Erythroblast (primary cell): ENCODE data around the gene UBE2I.

Source experiments
- GATA1 ChIP-seq: IDR thresholded peaks from 2 replicates; pipeline ENCODE4 v1.6.1; 2011; ENCODE audit warnings: low read depth, mild to moderate bottlenecking, control low read depth, low read length, moderate library complexity
- POLR2A ChIP-seq: IDR thresholded peaks from 2 replicates; pipeline ENCODE4 v1.6.1; 2011; ENCODE audit warnings: mild to moderate bottlenecking, low read length

- no peak for TF ChIP-seq POLR2A
- TF ChIP-seq GATA1: no peak
These were observed 20.0 kb upstream of the UBE2I start for GRCh38 chr16:1289477-1289866.
